Kidney epithelial cell (primary cell): ENCODE data around the gene PEF1. TPM values are rescaled to one million over a fixed set of nuclear protein-coding genes. Genes with fewer than 3 reads are reported as not detected.

ENCODE experiments used
- DNase-seq: peaks from one replicate; pipeline ENCODE4 v3.0.0-alpha.2; 2010; ENCODE audit warnings: low read depth
- H3K27me3 ChIP-seq: 2 replicates; pipeline ENCODE4 v1.6.0; 2011; ENCODE audit warnings: low read length; ENCODE audit not compliant: control insufficient read depth, insufficient read depth
- H3K36me3 ChIP-seq: 2 replicates; pipeline ENCODE4 v1.5.1; 2011; ENCODE audit warnings: low read length; ENCODE audit not compliant: control insufficient read depth, insufficient read depth
- H3K4me3 ChIP-seq: 2 replicates; pipeline ENCODE4 v1.5.1; 2011; ENCODE audit warnings: low read depth, mild to moderate bottlenecking, control low read depth, low read length
- CTCF ChIP-seq: IDR thresholded peaks from 2 replicates; pipeline ENCODE4 v1.5.1; 2011; ENCODE audit warnings: mild to moderate bottlenecking, moderate library complexity, low read length, control low read depth, inconsistent platforms; ENCODE audit not compliant: insufficient read depth, poor library complexity, severe bottlenecking
- total RNA-seq: library from RNA; depleted of rRNA; stranded (reverse); fragments of >200 nt; gene quantifications from 2 replicates; pipeline ENCODE4 v1.2.3, GENCODE V29; 2015

Gene PEF1
- total RNA-seq, 1 donor from 2014 or later, result 86.8 TPM

GRCh38 chr1:31584869-31585735 is 59.6 kb downstream of the PEF1 start:
- DNase-seq, result no peak
- Histone ChIP-seq H3K36me3 (no peaks in the 10 kb centered on the region), H3K27me3 (no peaks in the 10 kb centered on the region)

GRCh38 chr1:31583995-31584868 is 60.4 kb downstream of the PEF1 start:
- no peak overlapping the region for H3K4me3 ChIP-seq
- TF ChIP-seq CTCF, result no peak
- H3K36me3 ChIP-seq, result no peaks in the 10 kb centered on the region
- no peaks in the 10 kb centered on the region for H3K27me3 ChIP-seq
- no peak for DNase-seq

More at GRCh38 chr1:31584869-31585735, 59.6 kb downstream of the PEF1 start:
- no peak overlapping the region for H3K4me3 ChIP-seq
- no peak for TF ChIP-seq CTCF

GRCh38 chr1:31583082-31583994 is 61.3 kb downstream of the PEF1 start:
- no peaks in the 10 kb centered on the region for H3K27me3 ChIP-seq
- no peak overlapping the region for H3K4me3 ChIP-seq
- no peaks in the 10 kb centered on the region for H3K36me3 ChIP-seq
- no peak for TF ChIP-seq CTCF
- no peak for DNase-seq

GRCh38 chr1:31581821-31582810 is 62.6 kb downstream of the PEF1 start:
- no peak for TF ChIP-seq CTCF
- no peaks in the 10 kb centered on the region for H3K27me3 ChIP-seq
- no peak for DNase-seq
- no peaks in the 10 kb centered on the region for H3K36me3 ChIP-seq
- no peak overlapping the region for H3K4me3 ChIP-seq
